GM12892 (cell line): ENCODE data around the gene C1S.

Experiments
- POLR2A ChIP-seq: IDR thresholded peaks from 2 replicates; pipeline ENCODE4 v1.6.1; 2011; ENCODE audit warnings: low read depth, low read length, control low read depth
- POLR2AphosphoS5 ChIP-seq: IDR thresholded peaks from 2 replicates; pipeline ENCODE4 v1.6.1; 2011; ENCODE audit warnings: low read depth, low read length, control low read depth

GRCh38 chr12:7116916-7117315, 56.4 kb downstream of the C1S start:
- TF ChIP-seq POLR2AphosphoS5 (no peak), POLR2A (no peak)
